ENCODE results near the gene AKR1C3. TPM values are rescaled to one million over a fixed set of nuclear protein-coding genes. Genes with fewer than 3 reads are reported as not detected.
A peak's percentile ranks its signal among the peaks of the same experiment; 100 is the strongest.
"Not testable (repeated sequence)": the region's sequence is repeated elsewhere in the genome, so short reads cannot be mapped to it uniquely, and the experiment has no call there.

AKR1C3 gene
- total RNA-seq, result 100 to 1,000 TPM; 182 to 860 (median 419) TPM

DNA sequence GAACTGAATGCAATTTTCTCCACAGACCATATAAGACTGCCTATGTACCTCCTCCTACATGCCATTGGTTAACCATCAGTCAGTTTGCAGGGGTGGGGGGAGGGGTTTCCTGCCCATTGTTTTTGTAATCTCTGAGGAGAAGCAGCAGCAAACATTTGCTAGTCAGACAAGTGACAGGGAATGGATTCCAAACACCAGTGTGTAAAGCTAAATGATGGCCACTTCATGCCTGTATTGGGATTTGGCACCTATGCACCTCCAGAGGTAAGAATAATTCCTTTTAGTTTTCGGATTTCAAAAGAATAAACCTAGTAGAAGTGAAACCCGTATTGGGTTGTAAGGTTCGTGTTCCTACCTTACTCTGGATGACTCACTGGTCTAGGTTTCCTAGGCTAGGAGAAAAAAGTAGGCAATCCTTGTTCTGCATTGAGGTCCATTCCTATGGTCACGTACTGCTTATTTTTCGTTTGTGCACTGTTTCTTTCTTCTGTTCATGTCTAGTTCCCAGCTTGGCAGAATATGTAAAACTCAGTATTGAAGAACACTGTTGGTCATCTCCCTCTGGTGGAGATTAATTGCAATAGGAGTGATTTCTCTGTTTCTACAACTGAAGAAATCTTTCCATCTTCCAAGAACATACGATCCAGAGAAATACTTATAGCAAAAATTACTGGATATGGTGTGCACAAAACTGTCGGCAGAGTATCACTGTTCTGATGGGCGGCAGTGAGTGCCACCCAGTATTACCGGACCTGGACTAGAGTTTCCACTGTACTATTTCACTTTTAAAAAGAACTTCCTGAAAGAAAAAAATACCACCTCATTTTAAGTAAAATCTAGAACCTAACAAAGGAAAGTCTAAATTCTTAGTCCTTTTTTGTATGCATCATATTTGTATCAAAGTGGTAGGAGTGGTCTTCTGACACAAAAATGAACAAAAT lies at the start of gene AKR1C3:
AKR1C3 (plus strand) TSS at position 150 of the 941 bp plus-strand sequence; CDS start at position 181, 31 bp downstream.
- H3K27me3 ChIP-seq, result no peaks in the 10 kb centered on the region
- H3K4me1 ChIP-seq, result peaks cover 0 to 5% (median 0%) of the 10 kb centered on the region in 4 donors
- peaks cover 0 to 4% (median 0%) of the 10 kb centered on the region in 4 donors for H3K9me3 ChIP-seq
- peak within 1 kb of the TSS in 3 of 4 donors; percentile 57 to 79 (median 66) for H3K27ac ChIP-seq
- peaks cover 0 to 19% (median 0%) of the 10 kb centered on the region in 3 donors for H3K36me3 ChIP-seq
- peak; percentile 53 to 57 for TF ChIP-seq POLR2A (IDR thresholded peaks at IDR 0.05)
- TF ChIP-seq, protein P1, sequence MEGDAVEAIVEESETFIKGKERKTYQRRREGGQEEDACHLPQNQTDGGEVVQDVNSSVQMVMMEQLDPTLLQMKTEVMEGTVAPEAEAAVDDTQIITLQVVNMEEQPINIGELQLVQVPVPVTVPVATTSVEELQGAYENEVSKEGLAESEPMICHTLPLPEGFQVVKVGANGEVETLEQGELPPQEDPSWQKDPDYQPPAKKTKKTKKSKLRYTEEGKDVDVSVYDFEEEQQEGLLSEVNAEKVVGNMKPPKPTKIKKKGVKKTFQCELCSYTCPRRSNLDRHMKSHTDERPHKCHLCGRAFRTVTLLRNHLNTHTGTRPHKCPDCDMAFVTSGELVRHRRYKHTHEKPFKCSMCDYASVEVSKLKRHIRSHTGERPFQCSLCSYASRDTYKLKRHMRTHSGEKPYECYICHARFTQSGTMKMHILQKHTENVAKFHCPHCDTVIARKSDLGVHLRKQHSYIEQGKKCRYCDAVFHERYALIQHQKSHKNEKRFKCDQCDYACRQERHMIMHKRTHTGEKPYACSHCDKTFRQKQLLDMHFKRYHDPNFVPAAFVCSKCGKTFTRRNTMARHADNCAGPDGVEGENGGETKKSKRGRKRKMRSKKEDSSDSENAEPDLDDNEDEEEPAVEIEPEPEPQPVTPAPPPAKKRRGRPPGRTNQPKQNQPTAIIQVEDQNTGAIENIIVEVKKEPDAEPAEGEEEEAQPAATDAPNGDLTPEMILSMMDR (IDR thresholded peaks at IDR 0.05), result peak in 5 of 6 experiments; percentile 37 to 92 (median 89)
- H3K4me3 ChIP-seq, result peak within 1 kb of the TSS; percentile 13 to 64 (median 43)
- DNase-seq, result peak in 1 of 3 donors; percentile 64

- no peaks in the 10 kb centered on the region for H3K27me3 ChIP-seq
- no peak for TF ChIP-seq POLR2A (IDR thresholded peaks at IDR 0.05)
- TF ChIP-seq, protein P1 (IDR thresholded peaks at IDR 0.05), result no peak
- no peak for DNase-seq
These were observed 49.1 kb upstream of the AKR1C3 start for GRCh38 chr10:5045095-5045494.

GRCh38 chr10:5046410-5046809 lies 47.8 kb upstream of the AKR1C3 start:
- H3K27me3 ChIP-seq, result no peaks in the 10 kb centered on the region
- H3K27ac ChIP-seq, result no peak overlapping the region
- no peaks in the 10 kb centered on the region for H3K9me3 ChIP-seq
- no peak for DNase-seq
- TF ChIP-seq, protein P1 (IDR thresholded peaks at IDR 0.05), result no peak
- no peak for TF ChIP-seq POLR2A (IDR thresholded peaks at IDR 0.05)
- H3K4me1 ChIP-seq, result no peaks in the 10 kb centered on the region
- H3K36me3 ChIP-seq, result no peaks in the 10 kb centered on the region
- no peak overlapping the region for H3K4me3 ChIP-seq

More at GRCh38 chr10:5045095-5045494, 49.1 kb upstream of the AKR1C3 start:
- H3K4me3 ChIP-seq, result no peak overlapping the region
- no peak overlapping the region for H3K27ac ChIP-seq
- no peaks in the 10 kb centered on the region for H3K4me1 ChIP-seq
- H3K9me3 ChIP-seq, result no peaks in the 10 kb centered on the region
- H3K36me3 ChIP-seq, result no peaks in the 10 kb centered on the region

- H3K27me3 ChIP-seq, H3K27ac ChIP-seq, H3K36me3 ChIP-seq, H3K9me3 ChIP-seq, H3K4me3 ChIP-seq, DNase-seq, H3K4me1 ChIP-seq: not testable (repeated sequence)
These were observed 47.2 kb upstream of the AKR1C3 start for GRCh38 chr10:5047055-5047454.

GRCh38 chr10:5047912-5048628 lies 46.1 kb upstream of the AKR1C3 start:
- Histone ChIP-seq H3K9me3 (no peaks in the 10 kb centered on the region), H3K4me3 (no peak overlapping the region), H3K27ac (no peak overlapping the region), H3K36me3 (no peaks in the 10 kb centered on the region), H3K4me1 (no peaks in the 10 kb centered on the region), H3K27me3 (no peaks in the 10 kb centered on the region)
- DNase-seq, result no peak
- no peak for TF ChIP-seq POLR2A (IDR thresholded peaks at IDR 0.05)
- TF ChIP-seq, protein P1 (IDR thresholded peaks at IDR 0.05), result no peak

- not testable (repeated sequence) for H3K36me3 ChIP-seq, H3K27me3 ChIP-seq, DNase-seq, H3K4me1 ChIP-seq, H3K9me3 ChIP-seq, H3K4me3 ChIP-seq, H3K27ac ChIP-seq
These were observed 41.2 kb upstream of the AKR1C3 start for GRCh38 chr10:5052951-5053500.

- H3K9me3 ChIP-seq, H3K27me3 ChIP-seq, H3K27ac ChIP-seq, H3K4me1 ChIP-seq, H3K36me3 ChIP-seq, DNase-seq, H3K4me3 ChIP-seq: not testable (repeated sequence)
These were observed 39.4 kb upstream of the AKR1C3 start for GRCh38 chr10:5054831-5055230.

DNA sequence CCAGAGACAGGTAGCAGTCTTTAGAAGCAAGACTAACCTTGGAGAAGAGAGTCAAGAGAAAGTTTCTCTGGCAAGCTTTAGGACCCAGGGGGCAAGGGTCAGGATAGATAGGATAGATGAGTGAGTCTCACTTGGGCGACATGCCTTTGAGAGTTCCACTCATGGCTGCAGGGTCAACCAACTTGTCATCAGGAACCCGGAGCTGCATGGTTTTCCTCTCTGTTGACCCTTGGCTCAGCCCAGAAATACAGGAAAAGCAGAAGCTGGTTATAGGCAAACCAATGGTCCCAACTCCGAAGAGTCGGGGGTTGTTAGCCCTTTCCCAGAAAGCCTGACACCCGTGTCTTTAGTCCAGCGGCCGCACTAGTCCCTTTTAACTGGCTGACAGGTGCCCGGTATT lies 34.9 kb upstream of the AKR1C3 start:
- H3K27me3 ChIP-seq, H3K4me1 ChIP-seq, H3K36me3 ChIP-seq, H3K9me3 ChIP-seq, DNase-seq, H3K27ac ChIP-seq, H3K4me3 ChIP-seq: not testable (repeated sequence)

GRCh38 chr10:5060791-5061190 lies 33.4 kb upstream of the AKR1C3 start:
- H3K4me1 ChIP-seq, DNase-seq, H3K27me3 ChIP-seq, H3K36me3 ChIP-seq, H3K9me3 ChIP-seq, H3K27ac ChIP-seq, H3K4me3 ChIP-seq: not testable (repeated sequence)
